H1 (cell line): Measurements from ENCODE around the gene ECI1. TPM values are rescaled to one million over a fixed set of nuclear protein-coding genes. Genes with fewer than 3 reads are reported as not detected.

Source experiments
- CTCF ChIA-PET: fragments of 300-600 bp; sonication (Branson Sonifier 250); formaldehyde crosslinking; loops from one replicate; lab custom pipeline; 2021; ENCODE audit not compliant: partially characterized antibody; lab: Charles Lee
- POLR2A ChIA-PET: fragments of 300-600 bp; sonication (Branson Sonifier 250); formaldehyde crosslinking; loops from one replicate; lab custom pipeline; 2021; ENCODE audit warnings: inconsistent platforms; ENCODE audit not compliant: partially characterized antibody; lab: Charles Lee
- DNase-seq, 2 experiments: peaks; one replicate each; pipeline versions ENCODE4 v3.0.0 to v3.0.0-alpha.2; 2010 to 2022; ENCODE audit warnings: low spot score in 2 of 2, low read depth in 1 of 2, mixed read lengths in 1 of 2
- FAIRE-seq: peaks from 2 replicates; lab custom pipeline; 2011; peaks lifted over from hg19 to GRCh38; lab: Jason Lieb, UNC
- H2AFZ ChIP-seq: 2 replicates; pipeline ENCODE4 v1.8.1; 2012; ENCODE audit warnings: low read length, inconsistent platforms
- H2AK5ac ChIP-seq: 2 replicates; pipeline ENCODE4 v1.6.1; 2013; ENCODE audit warnings: low read depth, low read length
- H2BK120ac ChIP-seq: replicated peaks from 2 replicates; pipeline ENCODE3; 2013; ENCODE audit warnings: low read depth, low read length, inconsistent platforms
- H2BK12ac ChIP-seq: 2 replicates; pipeline ENCODE4 v1.6.1; 2013; ENCODE audit warnings: low read depth, low read length
- H2BK15ac ChIP-seq: 2 replicates; pipeline ENCODE4 v1.6.1; 2013; ENCODE audit warnings: low read length
- H2BK20ac ChIP-seq: 2 replicates; pipeline ENCODE4 v1.6.1; 2013; ENCODE audit warnings: low read length
- H2BK5ac ChIP-seq: 2 replicates; pipeline ENCODE4 v1.6.1; 2013; ENCODE audit warnings: low read depth, low read length
- H3K14ac ChIP-seq: 2 replicates; pipeline ENCODE4 v1.6.1; 2013; ENCODE audit warnings: inconsistent platforms; ENCODE audit not compliant: insufficient read length
- H3K18ac ChIP-seq: 2 replicates; pipeline ENCODE4 v1.6.1; 2013; ENCODE audit warnings: low read length; ENCODE audit errors: extremely low read depth
- H3K23ac ChIP-seq: 2 replicates; pipeline ENCODE4 v1.6.1; 2013; ENCODE audit warnings: inconsistent platforms; ENCODE audit not compliant: insufficient read length
- H3K23me2 ChIP-seq: 2 replicates; pipeline ENCODE4 v1.6.1; 2013; ENCODE audit warnings: low read depth, low read length
- H3K27ac ChIP-seq: 2 replicates; pipeline ENCODE4 v1.6.1; 2011; ENCODE audit warnings: low read depth, low read length, inconsistent platforms
- H3K27me3 ChIP-seq, 4 experiments: replicated peaks in 1 of 4; 1 replicate in 1 of 4; 2 replicates in 3 of 4; pipeline versions ENCODE4 v1.6.1 to v1.8.1; 2011 to 2013; ENCODE audit warnings: low read length in 3 of 4, mild to moderate bottlenecking in 3 of 4, inconsistent platforms in 2 of 4, mixed read lengths in 2 of 4, moderate library complexity in 1 of 4; ENCODE audit not compliant: control insufficient read depth in 3 of 4, insufficient read depth in 3 of 4; ENCODE audit errors: extremely low read depth in 1 of 4
- H3K36me3 ChIP-seq, 4 experiments: 2 replicates each; pipeline versions ENCODE4 v1.6.1 to v1.8.1; 2011 to 2013; ENCODE audit warnings: mild to moderate bottlenecking in 4 of 4, low read length in 3 of 4, moderate library complexity in 2 of 4, control low read depth in 1 of 4, inconsistent platforms in 1 of 4; ENCODE audit not compliant: insufficient read depth in 4 of 4, control insufficient read depth in 2 of 4
- H3K4ac ChIP-seq: replicated peaks from 2 replicates; pipeline ENCODE3; 2013; ENCODE audit warnings: low read length, low read depth, mixed read lengths, inconsistent platforms; ENCODE audit not compliant: insufficient read length
- H3K4me1 ChIP-seq, 4 experiments: replicated peaks in 1 of 4; 1 replicate in 1 of 4; 2 replicates in 3 of 4; pipeline versions ENCODE4 v1.6.1 to v1.8.1; 2011 to 2013; ENCODE audit warnings: low read length in 3 of 4, inconsistent platforms in 2 of 4, mixed read lengths in 1 of 4; ENCODE audit not compliant: insufficient read depth in 4 of 4, control insufficient read depth in 3 of 4
- H3K4me2 ChIP-seq, 2 experiments: 2 replicates each; pipeline versions ENCODE4 v1.6.1 to v1.8.1; 2011 to 2013; ENCODE audit warnings: low read depth in 2 of 2, low read length in 2 of 2, control low read depth in 1 of 2, inconsistent platforms in 1 of 2, mild to moderate bottlenecking in 1 of 2; ENCODE audit not compliant: insufficient read depth in 1 of 2
- H3K4me3 ChIP-seq, 4 experiments: fragments of 200-600, 300-600 bp in 1 of 4; sonication (generic), shearing (Covaris generic), sonication (Bioruptor Twin) in 1 of 4; 2 replicates each; pipeline versions ENCODE4 v1.5.1 to v1.8.1; 2011 to 2016; ENCODE audit warnings: low read length in 4 of 4, low read depth in 3 of 4, control low read depth in 2 of 4, inconsistent platforms in 2 of 4, mild to moderate bottlenecking in 2 of 4, mixed read lengths in 1 of 4, moderate library complexity in 1 of 4; ENCODE audit not compliant: insufficient read depth in 2 of 4; ENCODE audit errors: extremely low read depth in 1 of 4
- H3K56ac ChIP-seq: replicated peaks from 2 replicates; pipeline ENCODE3; 2013; ENCODE audit warnings: low read depth, mild to moderate bottlenecking, mixed read lengths, low read length, inconsistent platforms; ENCODE audit not compliant: insufficient read length
- H3K79me1 ChIP-seq: 2 replicates; pipeline ENCODE4 v1.6.1; 2013; ENCODE audit warnings: low read depth, low read length, control low read depth
- H3K79me2 ChIP-seq, 2 experiments: 2 replicates each; pipeline versions ENCODE4 v1.6.1 to v1.8.1; 2012 to 2013; ENCODE audit warnings: low read length in 2 of 2, mild to moderate bottlenecking in 2 of 2, inconsistent platforms in 1 of 2; ENCODE audit not compliant: insufficient read depth in 2 of 2, control insufficient read depth in 1 of 2
- H3K9ac ChIP-seq, 4 experiments: replicated peaks in 1 of 4; 1 replicate in 1 of 4; 2 replicates in 3 of 4; pipeline versions ENCODE4 v1.6.1 to v1.8.1; 2011 to 2013; ENCODE audit warnings: low read depth in 3 of 4, low read length in 3 of 4, control low read depth in 2 of 4, mild to moderate bottlenecking in 2 of 4, moderate library complexity in 2 of 4, inconsistent platforms in 1 of 4; ENCODE audit errors: extremely low read depth in 1 of 4
- H3K9me3 ChIP-seq, 2 experiments: 2 replicates each; pipeline versions ENCODE4 v1.6.1 to v1.8.1; 2012 to 2013; ENCODE audit warnings: mild to moderate bottlenecking in 2 of 2, moderate library complexity in 2 of 2, control low read depth in 1 of 2, inconsistent platforms in 1 of 2, low read depth in 1 of 2, low read length in 1 of 2, mixed read lengths in 1 of 2; ENCODE audit not compliant: insufficient read depth in 2 of 2
- H4K20me1 ChIP-seq, 2 experiments: replicated peaks in 1 of 2; 2 replicates each; pipeline versions ENCODE3 to v1.8.1; 2011 to 2013; ENCODE audit warnings: inconsistent platforms in 2 of 2, low read length in 2 of 2, mild to moderate bottlenecking in 1 of 2; ENCODE audit not compliant: insufficient read depth in 2 of 2, control insufficient read depth in 1 of 2
- H4K5ac ChIP-seq: 2 replicates; pipeline ENCODE4 v1.6.1; 2013; ENCODE audit warnings: low read length, low read depth, mixed read lengths, inconsistent platforms; ENCODE audit not compliant: insufficient read length
- H4K8ac ChIP-seq: 2 replicates; pipeline ENCODE4 v1.8.0; 2013; ENCODE audit warnings: mild to moderate bottlenecking, moderate library complexity, low read length, inconsistent platforms; ENCODE audit not compliant: insufficient read depth; ENCODE audit errors: extremely low read depth
- H4K91ac ChIP-seq: replicated peaks from 2 replicates; pipeline ENCODE3; 2013; ENCODE audit warnings: low read length, mixed read lengths, inconsistent platforms; ENCODE audit not compliant: insufficient read length
- CREB1 ChIP-seq: IDR thresholded peaks from 2 replicates; pipeline ENCODE4 v1.6.1; 2012; ENCODE audit warnings: inconsistent platforms
- SIX5 ChIP-seq: IDR thresholded peaks from 2 replicates; pipeline ENCODE4 v1.6.1; 2011; ENCODE audit warnings: mild to moderate bottlenecking, low read depth, low read length
- WGBS, 2 experiments: shearing (Covaris generic) in 1 of 2; methylation state at CpG; one replicate each; pipeline versions ENCODE4 v1.1.6 to v1.1.7; 2013 to 2015; ENCODE audit warnings: low lambda C conversion rate in 2 of 2, mixed read lengths in 2 of 2, inconsistent platforms in 1 of 2, low coverage in 1 of 2, missing lambda C conversion rate in 1 of 2; ENCODE audit not compliant: insufficient replicate concordance in 2 of 2, insufficient coverage in 1 of 2, insufficient read length in 1 of 2; ENCODE audit errors: extremely low coverage in 1 of 2, missing lambda C conversion rate in 1 of 2; 5-methylcytosine and 5-hydroxymethylcytosine counted together
- polyA plus RNA-seq, 7 experiments: library from polyadenylated mRNA; depleted of rRNA in 3 of 7; stranded (reverse) in 5 of 7; unstranded in 2 of 7; fragments of >200 nt in 5 of 7; fragments of 200-250 nt in 2 of 7; gene quantifications; 1 replicate in 5 of 7; 2 replicates in 1 of 7; 4 replicates in 1 of 7; pipeline versions ENCODE4 v1.2.1 to v1.2.3, GENCODE V29; 2011 to 2013; ENCODE audit warnings: missing spikeins in 2 of 7, mixed read lengths in 2 of 7
- total RNA-seq: library from RNA; stranded (reverse); fragmentation: NEBNext Ultra II Directional; extraction: Animal tissue kit (Norgen Biotek cat#: 25700); gene quantifications from 2 replicates; pipeline ENCODE4 v1.2.1, GENCODE V29; 2021

The ECI1 gene
- total and polyA plus RNA-seq, 2 of the 8 experiments (the other 6 are each of a cell fraction or from before 2014, with no cell fraction given), result 79.5 to 151 TPM

GRCh38 chr16:2275476-2276367, 24.3 kb upstream of the ECI1 start:
- DNase-seq (no peak), FAIRE-seq (no peak)
- H3K9ac ChIP-seq, result no peak overlapping the region
- H2AFZ ChIP-seq, result no peak overlapping the region
- no peaks in the 10 kb centered on the region for H3K27me3 ChIP-seq
- TF ChIP-seq SIX5 (no peak), CREB1 (no peak)
- H3K27ac ChIP-seq, result no peak overlapping the region
- H3K4me1 ChIP-seq, result no peaks in the 10 kb centered on the region; a peak in 1 of 7 replicates
- H4K20me1 ChIP-seq, result peaks cover 3 to 11% of the 10 kb centered on the region in 2 experiments
- H3K4me2 ChIP-seq, result no peak overlapping the region
- H3K9me3 ChIP-seq, result no peaks in the 10 kb centered on the region
- no peak overlapping the region for H2AK5ac ChIP-seq
- no peak overlapping the region for H3K4ac ChIP-seq
- H4K91ac ChIP-seq, result no peak overlapping the region
- no peaks in the 10 kb centered on the region; a peak in 1 of 4 replicates for H3K79me2 ChIP-seq
- no peak overlapping the region for H2BK120ac ChIP-seq
- no peak overlapping the region for H2BK12ac ChIP-seq
- H2BK5ac ChIP-seq, result no peak overlapping the region
- H3K56ac ChIP-seq, result no peak overlapping the region
- ChIA-PET POLR2A (interaction anchor here (1.1 to 2.4 kb wide), 4 partner anchors 12 to 109 kb away, joined by 3 to 9 read pairs (median 6); partner anchors contain the start of gene ECI1), CTCF (interaction anchor here (0.9 to 1.5 kb wide), 4 partner anchors 21 to 248 kb away, joined by 3 read pairs; partner anchors contain the start of gene ABCA3)
- no peak overlapping the region for H4K5ac ChIP-seq
- H4K8ac ChIP-seq, result peak overlapping the region; percentile 53; the same call in 1 of the 2 replicates
- no peak overlapping the region for H3K23ac ChIP-seq
- no peak overlapping the region for H3K4me3 ChIP-seq
- no peak overlapping the region for H3K18ac ChIP-seq
- no peak overlapping the region for H2BK15ac ChIP-seq
- H2BK20ac ChIP-seq, result no peak overlapping the region
- WGBS, 2 experiments, result 88% methylated on average over 30 of the region's 30 CpGs; no CpG with 5 or more reads in 1 of the 2 experiments
- no peak overlapping the region for H3K14ac ChIP-seq
- no peaks in the 10 kb centered on the region for H3K23me2 ChIP-seq
- peaks cover 6% of the 10 kb centered on the region for H3K79me1 ChIP-seq
- H3K36me3 ChIP-seq, result no peaks in the 10 kb centered on the region
